ENCODE results near the gene ZNF555.

Gene ZNF555

DNA sequence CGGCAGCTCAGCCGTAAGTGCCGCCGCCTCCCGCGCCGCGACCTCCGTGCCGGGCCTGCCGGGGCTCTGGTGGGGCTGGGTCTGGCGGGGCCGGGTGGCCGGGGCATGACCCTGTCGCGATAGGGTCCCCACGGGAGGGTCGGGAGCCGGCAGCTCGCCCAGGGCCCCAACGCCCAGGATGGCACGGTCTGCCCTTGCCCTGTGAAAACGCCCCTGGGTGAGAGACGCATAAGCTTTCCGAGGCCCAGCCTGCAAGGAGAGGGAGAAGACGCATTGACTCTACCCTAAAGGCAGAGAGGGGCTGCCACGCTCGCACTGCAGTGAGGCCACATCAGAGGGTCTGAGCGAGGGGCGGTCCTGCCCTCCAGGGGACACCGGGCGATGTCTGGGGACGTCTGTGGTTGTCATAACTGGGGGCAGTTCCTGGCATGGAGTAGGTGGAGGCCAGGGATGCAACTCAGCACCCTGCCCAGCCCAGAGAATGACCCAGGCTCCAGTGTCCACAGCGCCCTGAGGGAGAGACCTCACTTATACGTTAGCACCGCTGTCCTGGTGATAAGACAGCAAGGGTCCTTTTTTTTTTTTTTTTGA is 21.1 kb upstream of the ZNF555 start (continued):
- TF ChIP-seq, protein P1, sequence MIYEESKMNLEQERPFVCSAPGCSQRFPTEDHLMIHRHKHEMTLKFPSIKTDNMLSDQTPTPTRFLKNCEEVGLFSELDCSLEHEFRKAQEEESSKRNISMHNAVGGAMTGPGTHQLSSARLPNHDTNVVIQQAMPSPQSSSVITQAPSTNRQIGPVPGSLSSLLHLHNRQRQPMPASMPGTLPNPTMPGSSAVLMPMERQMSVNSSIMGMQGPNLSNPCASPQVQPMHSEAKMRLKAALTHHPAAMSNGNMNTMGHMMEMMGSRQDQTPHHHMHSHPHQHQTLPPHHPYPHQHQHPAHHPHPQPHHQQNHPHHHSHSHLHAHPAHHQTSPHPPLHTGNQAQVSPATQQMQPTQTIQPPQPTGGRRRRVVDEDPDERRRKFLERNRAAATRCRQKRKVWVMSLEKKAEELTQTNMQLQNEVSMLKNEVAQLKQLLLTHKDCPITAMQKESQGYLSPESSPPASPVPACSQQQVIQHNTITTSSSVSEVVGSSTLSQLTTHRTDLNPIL (CRISPR knock-in tag; IDR thresholded peaks at IDR 0.05; ENCODE audit: low read depth), result no peak
- no peak for TF ChIP-seq ZNF70 (CRISPR knock-in tag; IDR thresholded peaks at IDR 0.05)

DNA sequence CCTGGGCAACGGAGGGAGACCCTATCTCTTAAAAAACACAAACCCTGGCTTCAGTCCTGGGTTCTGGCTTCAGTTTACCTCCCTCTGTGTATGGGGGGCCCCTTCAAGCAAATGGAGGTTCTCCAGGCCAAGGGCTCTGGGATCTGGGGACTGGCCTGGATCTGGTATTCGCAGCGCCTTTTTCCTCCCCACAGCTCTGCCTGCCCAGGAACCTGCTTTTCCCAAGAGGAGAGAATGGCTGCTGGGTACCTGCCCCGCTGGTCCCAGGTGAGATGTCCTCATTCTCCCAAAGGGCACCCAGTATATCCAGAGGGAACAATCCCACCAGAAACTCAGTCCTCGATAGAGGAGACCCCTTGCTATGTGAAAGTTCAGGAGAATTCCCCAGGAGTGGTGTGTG is 18.4 kb upstream of the ZNF555 start:
- no peak for ATAC-seq
- TF ChIP-seq CSDC2 (CRISPR knock-in tag; IDR thresholded peaks at IDR 0.05) (no peak), ZC3H10 (CRISPR knock-in tag; IDR thresholded peaks at IDR 0.05) (no peak), ZNF70 (CRISPR knock-in tag; IDR thresholded peaks at IDR 0.05) (no peak), ARNTL (CRISPR knock-in tag; IDR thresholded peaks at IDR 0.05; ENCODE audit: borderline replicate concordance, low read depth) (no peak), ZNF565 (CRISPR knock-in tag; conservative IDR thresholded peaks at IDR 0.05; ENCODE audit: low read depth) (no peak), ZFP30 (CRISPR knock-in tag; IDR thresholded peaks at IDR 0.05) (no peak), BACH2 (CRISPR knock-in tag; IDR thresholded peaks at IDR 0.05; ENCODE audit: borderline replicate concordance) (no peak), SNAI2 (CRISPR knock-in tag; IDR thresholded peaks at IDR 0.05) (no peak), ZNF8 (CRISPR knock-in tag; IDR thresholded peaks at IDR 0.05) (no peak), TCF4 (CRISPR knock-in tag; IDR thresholded peaks at IDR 0.05; ENCODE audit: borderline replicate concordance) (no peak), GLIS3 (CRISPR knock-in tag; IDR thresholded peaks at IDR 0.05) (no peak), PPARA (CRISPR knock-in tag; IDR thresholded peaks at IDR 0.05; ENCODE audit: borderline replicate concordance) (no peak), ZFP3 (CRISPR knock-in tag; IDR thresholded peaks at IDR 0.05) (no peak), ISL1 (CRISPR knock-in tag; IDR thresholded peaks at IDR 0.05) (no peak), TOX (CRISPR knock-in tag; IDR thresholded peaks at IDR 0.05; ENCODE audit: borderline replicate concordance) (no peak)
- TF ChIP-seq, protein P2, sequence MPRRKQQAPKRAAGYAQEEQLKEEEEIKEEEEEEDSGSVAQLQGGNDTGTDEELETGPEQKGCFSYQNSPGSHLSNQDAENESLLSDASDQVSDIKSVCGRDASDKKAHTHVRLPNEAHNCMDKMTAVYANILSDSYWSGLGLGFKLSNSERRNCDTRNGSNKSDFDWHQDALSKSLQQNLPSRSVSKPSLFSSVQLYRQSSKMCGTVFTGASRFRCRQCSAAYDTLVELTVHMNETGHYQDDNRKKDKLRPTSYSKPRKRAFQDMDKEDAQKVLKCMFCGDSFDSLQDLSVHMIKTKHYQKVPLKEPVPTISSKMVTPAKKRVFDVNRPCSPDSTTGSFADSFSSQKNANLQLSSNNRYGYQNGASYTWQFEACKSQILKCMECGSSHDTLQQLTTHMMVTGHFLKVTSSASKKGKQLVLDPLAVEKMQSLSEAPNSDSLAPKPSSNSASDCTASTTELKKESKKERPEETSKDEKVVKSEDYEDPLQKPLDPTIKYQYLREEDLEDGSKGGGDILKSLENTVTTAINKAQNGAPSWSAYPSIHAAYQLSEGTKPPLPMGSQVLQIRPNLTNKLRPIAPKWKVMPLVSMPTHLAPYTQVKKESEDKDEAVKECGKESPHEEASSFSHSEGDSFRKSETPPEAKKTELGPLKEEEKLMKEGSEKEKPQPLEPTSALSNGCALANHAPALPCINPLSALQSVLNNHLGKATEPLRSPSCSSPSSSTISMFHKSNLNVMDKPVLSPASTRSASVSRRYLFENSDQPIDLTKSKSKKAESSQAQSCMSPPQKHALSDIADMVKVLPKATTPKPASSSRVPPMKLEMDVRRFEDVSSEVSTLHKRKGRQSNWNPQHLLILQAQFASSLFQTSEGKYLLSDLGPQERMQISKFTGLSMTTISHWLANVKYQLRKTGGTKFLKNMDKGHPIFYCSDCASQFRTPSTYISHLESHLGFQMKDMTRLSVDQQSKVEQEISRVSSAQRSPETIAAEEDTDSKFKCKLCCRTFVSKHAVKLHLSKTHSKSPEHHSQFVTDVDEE (CRISPR knock-in tag; IDR thresholded peaks at IDR 0.05), result no peak

DNA sequence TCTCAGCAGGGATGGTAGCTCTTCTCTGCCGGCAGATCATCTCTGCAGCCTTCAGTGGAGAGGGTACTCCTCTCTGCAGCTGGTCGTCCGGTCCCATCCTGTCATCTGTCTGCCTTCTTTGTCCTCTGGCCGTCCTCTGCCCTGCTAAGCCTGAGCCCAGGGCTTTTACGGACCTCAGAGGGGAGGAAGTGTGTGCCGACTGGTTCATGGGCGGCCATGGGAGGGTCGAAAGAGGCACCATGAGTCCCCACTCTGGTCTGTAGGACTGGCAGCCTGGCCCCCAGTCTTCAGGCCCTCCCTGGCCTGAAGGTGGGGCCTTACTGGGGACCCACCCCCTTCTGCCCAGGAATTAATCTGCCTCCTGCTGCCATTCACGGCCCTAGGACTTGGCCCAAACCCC is 17.6 kb upstream of the ZNF555 start:
- no peak for ATAC-seq
- TF ChIP-seq ZNF8 (CRISPR knock-in tag; IDR thresholded peaks at IDR 0.05) (no peak), ESRRG (CRISPR knock-in tag; IDR thresholded peaks at IDR 0.05) (no peak), PPARA (CRISPR knock-in tag; IDR thresholded peaks at IDR 0.05; ENCODE audit: borderline replicate concordance) (no peak), RARB (CRISPR knock-in tag; IDR thresholded peaks at IDR 0.05) (no peak), GLIS3 (CRISPR knock-in tag; IDR thresholded peaks at IDR 0.05) (no peak), ZNF70 (CRISPR knock-in tag; IDR thresholded peaks at IDR 0.05) (no peak), BACH2 (CRISPR knock-in tag; IDR thresholded peaks at IDR 0.05; ENCODE audit: borderline replicate concordance) (no peak), ZC3H10 (CRISPR knock-in tag; IDR thresholded peaks at IDR 0.05) (no peak), TOX (CRISPR knock-in tag; IDR thresholded peaks at IDR 0.05; ENCODE audit: borderline replicate concordance) (no peak)
- TF ChIP-seq, protein P1 (CRISPR knock-in tag; IDR thresholded peaks at IDR 0.05; ENCODE audit: low read depth), result no peak
- TF ChIP-seq, protein P3, sequence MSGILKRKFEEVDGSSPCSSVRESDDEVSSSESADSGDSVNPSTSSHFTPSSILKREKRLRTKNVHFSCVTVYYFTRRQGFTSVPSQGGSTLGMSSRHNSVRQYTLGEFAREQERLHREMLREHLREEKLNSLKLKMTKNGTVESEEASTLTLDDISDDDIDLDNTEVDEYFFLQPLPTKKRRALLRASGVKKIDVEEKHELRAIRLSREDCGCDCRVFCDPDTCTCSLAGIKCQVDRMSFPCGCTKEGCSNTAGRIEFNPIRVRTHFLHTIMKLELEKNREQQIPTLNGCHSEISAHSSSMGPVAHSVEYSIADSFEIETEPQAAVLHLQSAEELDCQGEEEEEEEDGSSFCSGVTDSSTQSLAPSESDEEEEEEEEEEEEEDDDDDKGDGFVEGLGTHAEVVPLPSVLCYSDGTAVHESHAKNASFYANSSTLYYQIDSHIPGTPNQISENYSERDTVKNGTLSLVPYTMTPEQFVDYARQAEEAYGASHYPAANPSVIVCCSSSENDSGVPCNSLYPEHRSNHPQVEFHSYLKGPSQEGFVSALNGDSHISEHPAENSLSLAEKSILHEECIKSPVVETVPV (CRISPR knock-in tag; IDR thresholded peaks at IDR 0.05), result no peak

DNA sequence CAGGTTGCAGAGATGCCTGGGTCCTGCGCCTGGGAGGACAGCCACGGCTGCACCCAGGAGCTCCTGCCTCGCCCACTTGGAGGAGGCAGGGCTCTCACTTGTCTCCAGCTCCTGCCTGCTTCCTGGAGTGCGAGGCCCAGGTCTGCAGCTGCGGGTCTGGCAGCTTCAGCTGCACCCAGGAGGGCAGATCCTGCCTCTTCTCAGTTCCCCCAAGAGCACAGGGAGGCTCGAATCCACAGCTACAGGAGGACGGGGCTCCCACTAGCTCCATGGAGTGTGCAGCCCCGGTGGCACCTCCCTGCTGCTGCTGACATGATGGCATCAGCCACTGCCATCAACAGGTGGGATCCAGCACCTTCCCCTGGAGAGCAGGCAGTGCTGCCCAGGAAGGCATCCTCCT is 17.1 kb upstream of the ZNF555 start:
- no peak for ATAC-seq

More for the DNA sequence above, 17.1 kb upstream of the ZNF555 start:
- TF ChIP-seq ARNTL (CRISPR knock-in tag; IDR thresholded peaks at IDR 0.05; ENCODE audit: borderline replicate concordance, low read depth), result no peak
- TF ChIP-seq, protein P1 (CRISPR knock-in tag; IDR thresholded peaks at IDR 0.05; ENCODE audit: low read depth), result no peak
- TF ChIP-seq OSR1 (CRISPR knock-in tag; IDR thresholded peaks at IDR 0.05), result no peak
- TF ChIP-seq ZC3H10 (CRISPR knock-in tag; IDR thresholded peaks at IDR 0.05), result no peak
- TF ChIP-seq TCF4 (CRISPR knock-in tag; IDR thresholded peaks at IDR 0.05; ENCODE audit: borderline replicate concordance), result no peak
- TF ChIP-seq ZFP30 (CRISPR knock-in tag; IDR thresholded peaks at IDR 0.05), result no peak
- TF ChIP-seq ZFP3 (CRISPR knock-in tag; IDR thresholded peaks at IDR 0.05), result no peak
